ENCODE data around the gene ABHD2.
A peak's percentile ranks its signal among the peaks of the same experiment; 100 is the strongest.
"Not testable (repeated sequence)": the region's sequence is repeated elsewhere in the genome, so short reads cannot be mapped to it uniquely, and the experiment has no call there.

Gene ABHD2

GRCh38 chr15:89136818-89137772 is 48.8 kb downstream of the ABHD2 start:
- peaks cover 15 to 21% of the 10 kb centered on the region in 2 donors for H3K4me1 ChIP-seq (ENCODE audit: control insufficient read depth in 2 of 2, insufficient read depth in 2 of 2, low read length in 2 of 2)
- H3K4me3 ChIP-seq (ENCODE audit: low read length in 2 of 2): no peak overlapping the region
- H3K9me3 ChIP-seq (ENCODE audit: control insufficient read depth in 2 of 2, low read length in 2 of 2): no peaks in the 10 kb centered on the region
- peak overlapping the region; percentile 35 to 43 for H3K27ac ChIP-seq (ENCODE audit: low read depth in 2 of 2, low read length in 2 of 2)
- H3K27me3 ChIP-seq (ENCODE audit: control insufficient read depth in 2 of 2, insufficient read depth in 2 of 2, low read length in 2 of 2): no peaks in the 10 kb centered on the region
- no peak overlapping the region for H3K9ac ChIP-seq (ENCODE audit: low read depth in 1 of 2, low read length in 2 of 2)
- peaks cover 5 to 7% of the 10 kb centered on the region in 2 donors for H3K36me3 ChIP-seq (ENCODE audit: control insufficient read depth in 2 of 2, insufficient read depth in 2 of 2, low read length in 2 of 2)

DNA sequence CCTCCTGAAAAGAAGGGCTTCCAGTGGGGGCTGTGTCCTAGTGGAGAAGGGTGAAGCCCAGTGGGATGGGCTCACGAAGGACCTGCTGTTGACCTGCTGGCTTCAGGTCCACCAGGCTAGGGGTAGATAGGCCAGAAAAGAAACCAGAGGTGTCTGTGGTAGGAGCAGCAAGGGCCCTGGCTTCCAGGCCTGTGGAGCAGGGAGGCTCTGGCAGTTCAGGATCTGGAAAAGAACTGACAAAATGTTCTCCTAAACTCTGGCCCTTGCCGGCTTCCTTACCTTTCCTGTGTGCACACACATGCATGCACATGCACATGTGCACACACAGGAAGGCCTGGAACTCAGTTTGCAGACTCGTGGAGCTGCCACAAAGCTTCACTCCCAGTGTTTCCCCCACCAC is 49.7 kb downstream of the ABHD2 start:
- no peak overlapping the region for H3K4me3 ChIP-seq (ENCODE audit: low read length in 2 of 2)
- H3K36me3 ChIP-seq (ENCODE audit: control insufficient read depth in 2 of 2, insufficient read depth in 2 of 2, low read length in 2 of 2): peaks cover 5 to 7% of the 10 kb centered on the region in 2 donors
- peaks cover 13 to 21% of the 10 kb centered on the region in 2 donors for H3K4me1 ChIP-seq (ENCODE audit: control insufficient read depth in 2 of 2, insufficient read depth in 2 of 2, low read length in 2 of 2)
- no peaks in the 10 kb centered on the region for H3K27me3 ChIP-seq (ENCODE audit: control insufficient read depth in 2 of 2, insufficient read depth in 2 of 2, low read length in 2 of 2)
- H3K9me3 ChIP-seq (ENCODE audit: control insufficient read depth in 2 of 2, low read length in 2 of 2): no peaks in the 10 kb centered on the region
- peak overlapping the region in 1 of 2 donors; percentile 43 for H3K27ac ChIP-seq (ENCODE audit: low read depth in 2 of 2, low read length in 2 of 2)
- no peak overlapping the region for H3K9ac ChIP-seq (ENCODE audit: low read depth in 1 of 2, low read length in 2 of 2)

- Histone ChIP-seq H3K4me3 (ENCODE audit: low read length in 2 of 2) (no peak overlapping the region), H3K4me1 (ENCODE audit: control insufficient read depth in 2 of 2, insufficient read depth in 2 of 2, low read length in 2 of 2) (peaks cover 11 to 21% of the 10 kb centered on the region in 2 donors), H3K27me3 (ENCODE audit: control insufficient read depth in 2 of 2, insufficient read depth in 2 of 2, low read length in 2 of 2) (no peaks in the 10 kb centered on the region), H3K36me3 (ENCODE audit: control insufficient read depth in 2 of 2, insufficient read depth in 2 of 2, low read length in 2 of 2) (peaks cover 5 to 7% of the 10 kb centered on the region in 2 donors), H3K27ac (ENCODE audit: low read depth in 2 of 2, low read length in 2 of 2) (no peak overlapping the region), H3K9me3 (ENCODE audit: control insufficient read depth in 2 of 2, low read length in 2 of 2) (no peaks in the 10 kb centered on the region), H3K9ac (ENCODE audit: low read depth in 1 of 2, low read length in 2 of 2) (no peak overlapping the region)
These were observed 50.9 kb downstream of the ABHD2 start for GRCh38 chr15:89138999-89139612.

- no peak overlapping the region for H3K9ac ChIP-seq (ENCODE audit: low read depth in 1 of 2, low read length in 2 of 2)
- no peak overlapping the region for H3K4me3 ChIP-seq (ENCODE audit: low read length in 2 of 2)
- peaks cover 5 to 7% of the 10 kb centered on the region in 2 donors for H3K36me3 ChIP-seq (ENCODE audit: control insufficient read depth in 2 of 2, insufficient read depth in 2 of 2, low read length in 2 of 2)
- H3K4me1 ChIP-seq (ENCODE audit: control insufficient read depth in 2 of 2, insufficient read depth in 2 of 2, low read length in 2 of 2): peaks cover 11 to 21% of the 10 kb centered on the region in 2 donors
- H3K27me3 ChIP-seq (ENCODE audit: control insufficient read depth in 2 of 2, insufficient read depth in 2 of 2, low read length in 2 of 2): no peaks in the 10 kb centered on the region
- no peak overlapping the region for H3K27ac ChIP-seq (ENCODE audit: low read depth in 2 of 2, low read length in 2 of 2)
- no peaks in the 10 kb centered on the region for H3K9me3 ChIP-seq (ENCODE audit: control insufficient read depth in 2 of 2, low read length in 2 of 2)
These were observed 51.6 kb downstream of the ABHD2 start for GRCh38 chr15:89139613-89140499.

- no peak overlapping the region for H3K27ac ChIP-seq (ENCODE audit: low read depth in 2 of 2, low read length in 2 of 2)
- H3K27me3 ChIP-seq (ENCODE audit: control insufficient read depth in 2 of 2, insufficient read depth in 2 of 2, low read length in 2 of 2): no peaks in the 10 kb centered on the region
- peaks cover 11 to 21% of the 10 kb centered on the region in 2 donors for H3K4me1 ChIP-seq (ENCODE audit: control insufficient read depth in 2 of 2, insufficient read depth in 2 of 2, low read length in 2 of 2)
- H3K36me3 ChIP-seq (ENCODE audit: control insufficient read depth in 2 of 2, insufficient read depth in 2 of 2, low read length in 2 of 2): peaks cover 5 to 7% of the 10 kb centered on the region in 2 donors
- no peaks in the 10 kb centered on the region for H3K9me3 ChIP-seq (ENCODE audit: control insufficient read depth in 2 of 2, low read length in 2 of 2)
- H3K4me3 ChIP-seq (ENCODE audit: low read length in 2 of 2): no peak overlapping the region
- H3K9ac ChIP-seq (ENCODE audit: low read depth in 1 of 2, low read length in 2 of 2): no peak overlapping the region
These were observed 52.3 kb downstream of the ABHD2 start for GRCh38 chr15:89140595-89140994.

DNA sequence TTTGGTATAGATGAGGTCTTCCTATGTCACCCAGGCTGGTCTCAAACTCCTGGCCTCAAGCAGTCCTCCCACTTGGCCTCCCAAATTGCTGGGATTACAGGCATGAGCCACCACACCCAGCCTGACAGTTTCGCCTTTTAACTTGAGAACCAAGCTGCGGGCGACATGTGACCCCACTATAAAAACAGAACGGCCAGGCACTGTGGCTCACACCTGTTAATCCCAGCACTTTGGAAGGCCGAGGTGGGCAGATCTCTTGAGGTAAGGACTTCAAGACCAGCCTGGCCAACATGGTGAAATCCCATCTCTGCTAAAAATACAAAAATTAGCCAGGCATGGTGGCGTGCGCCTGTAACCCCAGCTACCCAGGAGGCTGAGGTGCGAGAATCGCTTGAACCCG is 52.9 kb downstream of the ABHD2 start:
- H3K4me3 ChIP-seq (ENCODE audit: low read length in 2 of 2); H3K9me3 ChIP-seq (ENCODE audit: control insufficient read depth in 2 of 2, low read length in 2 of 2); H3K27me3 ChIP-seq (ENCODE audit: control insufficient read depth in 2 of 2, insufficient read depth in 2 of 2, low read length in 2 of 2); H3K27ac ChIP-seq (ENCODE audit: low read depth in 2 of 2, low read length in 2 of 2); H3K9ac ChIP-seq (ENCODE audit: low read depth in 1 of 2, low read length in 2 of 2); H3K36me3 ChIP-seq (ENCODE audit: control insufficient read depth in 2 of 2, insufficient read depth in 2 of 2, low read length in 2 of 2): not testable (repeated sequence)
- peaks cover 11 to 20% of the 10 kb centered on the region in 2 donors for H3K4me1 ChIP-seq (ENCODE audit: control insufficient read depth in 2 of 2, insufficient read depth in 2 of 2, low read length in 2 of 2)

DNA sequence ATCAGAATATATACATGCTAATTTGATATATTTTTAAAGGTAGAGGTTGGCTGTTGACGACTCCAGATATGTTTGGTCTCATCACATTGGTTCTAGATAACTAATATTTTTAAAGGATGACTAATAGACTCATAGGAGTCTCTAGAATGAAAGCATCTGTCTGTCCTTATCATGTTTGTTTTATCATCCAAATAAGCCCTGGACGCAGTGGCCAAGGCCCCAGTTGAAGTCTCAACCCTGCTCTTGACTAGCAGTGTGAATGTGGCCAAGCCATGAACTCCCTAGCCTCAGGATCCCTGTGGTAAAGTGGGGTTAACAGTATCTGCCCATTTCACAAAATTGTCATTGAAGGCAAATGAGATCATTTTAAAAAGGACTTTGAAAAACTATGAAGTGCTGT is 53.6 kb downstream of the ABHD2 start:
- H3K9me3 ChIP-seq (ENCODE audit: control insufficient read depth in 2 of 2, low read length in 2 of 2): no peaks in the 10 kb centered on the region
- H3K27me3 ChIP-seq (ENCODE audit: control insufficient read depth in 2 of 2, insufficient read depth in 2 of 2, low read length in 2 of 2): no peaks in the 10 kb centered on the region
- H3K9ac ChIP-seq (ENCODE audit: low read depth in 1 of 2, low read length in 2 of 2): no peak overlapping the region
- peaks cover 4 to 13% of the 10 kb centered on the region in 2 donors for H3K4me1 ChIP-seq (ENCODE audit: control insufficient read depth in 2 of 2, insufficient read depth in 2 of 2, low read length in 2 of 2)
- no peak overlapping the region for H3K27ac ChIP-seq (ENCODE audit: low read depth in 2 of 2, low read length in 2 of 2)
- H3K36me3 ChIP-seq (ENCODE audit: control insufficient read depth in 2 of 2, insufficient read depth in 2 of 2, low read length in 2 of 2): peaks cover 5 to 7% of the 10 kb centered on the region in 2 donors
- H3K4me3 ChIP-seq (ENCODE audit: low read length in 2 of 2): no peak overlapping the region

DNA sequence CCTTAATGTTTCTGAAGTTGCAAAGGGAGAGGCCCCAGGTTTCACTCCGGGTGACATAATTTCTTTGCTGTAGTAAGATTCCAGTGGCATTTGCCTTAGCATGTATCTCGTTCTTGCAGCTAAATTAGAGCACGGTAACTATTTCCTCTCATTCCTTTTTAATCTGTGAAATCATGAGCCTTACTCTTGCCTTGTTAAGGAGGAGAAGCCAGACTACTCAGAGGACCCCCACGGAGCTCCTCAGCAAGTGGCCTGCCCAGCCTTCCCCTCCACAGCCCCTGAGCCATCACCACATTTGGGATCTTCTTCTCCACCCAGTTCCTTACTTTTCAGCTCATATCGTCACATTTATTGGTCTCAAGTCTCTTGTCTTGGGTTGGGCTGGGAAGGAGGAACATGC is 54.2 kb downstream of the ABHD2 start:
- Histone ChIP-seq H3K9me3 (ENCODE audit: control insufficient read depth in 2 of 2, low read length in 2 of 2) (no peaks in the 10 kb centered on the region), H3K27me3 (ENCODE audit: control insufficient read depth in 2 of 2, insufficient read depth in 2 of 2, low read length in 2 of 2) (no peaks in the 10 kb centered on the region), H3K4me3 (ENCODE audit: low read length in 2 of 2) (no peak overlapping the region), H3K4me1 (ENCODE audit: control insufficient read depth in 2 of 2, insufficient read depth in 2 of 2, low read length in 2 of 2) (peaks cover 3 to 8% of the 10 kb centered on the region in 2 donors), H3K9ac (ENCODE audit: low read depth in 1 of 2, low read length in 2 of 2) (no peak overlapping the region), H3K36me3 (ENCODE audit: control insufficient read depth in 2 of 2, insufficient read depth in 2 of 2, low read length in 2 of 2) (peaks cover 5 to 7% of the 10 kb centered on the region in 2 donors), H3K27ac (ENCODE audit: low read depth in 2 of 2, low read length in 2 of 2) (no peak overlapping the region)

DNA sequence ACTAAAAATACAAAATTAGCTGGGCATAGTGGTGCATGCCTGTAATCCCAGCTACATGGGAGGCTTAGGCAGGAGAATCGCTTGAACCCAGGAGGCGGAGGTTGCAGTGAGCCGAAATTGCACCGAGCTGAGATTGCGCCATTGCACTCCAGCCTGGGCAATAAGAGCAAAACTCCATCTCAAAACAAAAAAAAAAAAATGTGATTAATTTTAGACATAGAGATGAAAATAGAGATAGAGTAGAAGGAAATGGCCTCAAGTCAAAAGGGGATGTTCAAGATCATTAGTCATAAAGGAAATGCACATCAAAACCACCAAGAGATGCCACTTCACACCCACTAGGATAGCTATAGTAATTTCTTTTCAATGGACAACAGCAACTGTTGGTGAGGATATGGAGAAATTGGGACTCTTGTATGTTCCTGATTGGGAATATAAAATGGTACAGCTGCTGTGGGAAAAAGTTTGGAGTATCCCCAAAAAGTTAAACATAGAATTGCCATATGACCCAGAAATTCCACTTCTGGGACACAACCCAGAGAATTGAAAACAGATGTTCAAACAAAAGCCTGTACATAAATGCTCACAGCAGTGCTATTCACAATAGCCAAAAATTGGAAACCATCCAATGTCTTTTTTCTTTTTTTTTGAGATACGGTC is 55.4 kb downstream of the ABHD2 start:
- H3K9me3 ChIP-seq (ENCODE audit: control insufficient read depth in 2 of 2, low read length in 2 of 2): no peaks in the 10 kb centered on the region
- no peaks in the 10 kb centered on the region for H3K4me1 ChIP-seq (ENCODE audit: control insufficient read depth in 2 of 2, insufficient read depth in 2 of 2, low read length in 2 of 2)
- H3K27me3 ChIP-seq (ENCODE audit: control insufficient read depth in 2 of 2, insufficient read depth in 2 of 2, low read length in 2 of 2): no peaks in the 10 kb centered on the region
- H3K36me3 ChIP-seq (ENCODE audit: control insufficient read depth in 2 of 2, insufficient read depth in 2 of 2, low read length in 2 of 2): peaks cover 5 to 7% of the 10 kb centered on the region in 2 donors
- no peak overlapping the region for H3K9ac ChIP-seq (ENCODE audit: low read depth in 1 of 2, low read length in 2 of 2)
- no peak overlapping the region for H3K27ac ChIP-seq (ENCODE audit: low read depth in 2 of 2, low read length in 2 of 2)
- H3K4me3 ChIP-seq (ENCODE audit: low read length in 2 of 2): no peak overlapping the region
